CD4-positive, alpha-beta T cell treated with Interleukin-4 for 1 hour (primary cell): ENCODE measurements around the gene PCP4.
"Not testable (repeated sequence)": the region's sequence is repeated elsewhere in the genome, so short reads cannot be mapped to it uniquely, and the experiment has no call there.

Experiments
- DNase-seq, 2 donors: peaks; one replicate each; pipeline ENCODE4 v3.0.0-alpha.2; 2020 to 2022

The PCP4 gene

GRCh38 chr21:39866093-39866492 lies 1.1 kb upstream of the PCP4 start:
- DNase-seq = no peak

GRCh38 chr21:39869141-39869818 lies 2.0 kb downstream of the PCP4 start:
- no peak for DNase-seq

- DNase-seq = no peak
Observed at GRCh38 chr21:39873687-39874086, 6.4 kb downstream of the PCP4 start.

- DNase-seq = no peak
Observed at GRCh38 chr21:39874206-39874605, 7.0 kb downstream of the PCP4 start.

GRCh38 chr21:39874759-39875158 lies 7.5 kb downstream of the PCP4 start:
- no peak for DNase-seq

- DNase-seq = no peak
Observed at GRCh38 chr21:39881661-39882060, 14.4 kb downstream of the PCP4 start.

- no peak for DNase-seq
Observed at GRCh38 chr21:39882151-39882838, 15.1 kb downstream of the PCP4 start.

- no peak for DNase-seq
Observed at GRCh38 chr21:39882839-39883195, 15.6 kb downstream of the PCP4 start.

- DNase-seq = no peak
Observed at GRCh38 chr21:39885119-39885848, 18.0 kb downstream of the PCP4 start.

- DNase-seq = no peak
Observed at GRCh38 chr21:39888848-39889247, 21.6 kb downstream of the PCP4 start.

- DNase-seq = no peak
Observed at GRCh38 chr21:39891111-39891510, 23.9 kb downstream of the PCP4 start.

GRCh38 chr21:39891863-39892262 lies 24.6 kb downstream of the PCP4 start:
- not testable (repeated sequence) for DNase-seq

GRCh38 chr21:39900491-39900890 lies 33.3 kb downstream of the PCP4 start:
- no peak for DNase-seq

- no peak for DNase-seq
Observed at GRCh38 chr21:39900911-39901310, 33.7 kb downstream of the PCP4 start.

GRCh38 chr21:39902986-39903385 lies 35.7 kb downstream of the PCP4 start:
- DNase-seq = no peak

GRCh38 chr21:39904457-39904856 lies 37.2 kb downstream of the PCP4 start:
- no peak for DNase-seq

GRCh38 chr21:39908265-39908923 lies 41.2 kb downstream of the PCP4 start:
- DNase-seq = no peak

GRCh38 chr21:39911286-39912199 lies 44.3 kb downstream of the PCP4 start:
- no peak for DNase-seq

- DNase-seq = no peak
Observed at GRCh38 chr21:39913706-39914305, 46.6 kb downstream of the PCP4 start.

GRCh38 chr21:39915881-39916280 lies 48.6 kb downstream of the PCP4 start:
- no peak for DNase-seq

GRCh38 chr21:39918558-39918957 lies 51.3 kb downstream of the PCP4 start:
- no peak for DNase-seq

- DNase-seq = no peak
Observed at GRCh38 chr21:39923476-39923875, 56.2 kb downstream of the PCP4 start.
